ENCODE results near the gene GRAMD1A. TPM values are rescaled to one million over a fixed set of nuclear protein-coding genes. Genes with fewer than 3 reads are reported as not detected.

Gene GRAMD1A
- total RNA-seq, 1 donor from 2014 or later: 67.4 TPM

GRCh38 chr19:35009424-35010415 lies 9.6 kb downstream of the GRAMD1A start:
- H3K36me3 Mint-ChIP-seq (ENCODE audit: low read depth, unreplicated experiment): peaks cover 32% of the 10 kb centered on the region
- H3K4me2 ChIP-seq (ENCODE audit: low read length): no peak overlapping the region

GRCh38 chr19:35011091-35011689 lies 11.1 kb downstream of the GRAMD1A start:
- Histone ChIP-seq H3K4me1 (ENCODE audit: insufficient read depth, low read length) (peaks cover 8% of the 10 kb centered on the region), H4K20me1 (ENCODE audit: insufficient read depth, low read length) (peaks cover 43% of the 10 kb centered on the region), H3K36me3 (ENCODE audit: insufficient read depth, low read length) (peaks cover 14% of the 10 kb centered on the region), H3K27me3 (ENCODE audit: insufficient read depth, low read length) (no peaks in the 10 kb centered on the region), H2AFZ (ENCODE audit: low read depth, low read length) (no peak overlapping the region), H3K79me2 (ENCODE audit: insufficient read depth, low read length) (peaks cover 22% of the 10 kb centered on the region), H3K4me2 (ENCODE audit: low read length) (no peak overlapping the region), H3K9me3 (ENCODE audit: insufficient read depth, low read depth, low read length) (peaks cover 2% of the 10 kb centered on the region), H3K4me3 (ENCODE audit: insufficient read depth, low read depth, low read length) (no peak overlapping the region), H3K27ac (ENCODE audit: low read depth, low read length) (no peak overlapping the region), H3K9ac (ENCODE audit: low read length) (no peak overlapping the region)
- peaks cover 34% of the 10 kb centered on the region for H3K36me3 Mint-ChIP-seq (ENCODE audit: low read depth, unreplicated experiment)
- H3K4me3 Mint-ChIP-seq (ENCODE audit: unreplicated experiment): no peak overlapping the region
- no peak for TF ChIP-seq CTCF (IDR thresholded peaks at IDR 0.05; ENCODE audit: insufficient read depth, low read depth, low read length)
- TF ChIP-seq EZH2 (IDR thresholded peaks at IDR 0.05; ENCODE audit: insufficient read depth, low read length): no peak
- no peak for FAIRE-seq
- H3K4me1 Mint-ChIP-seq (ENCODE audit: low read depth, unreplicated experiment): no peaks in the 10 kb centered on the region
- no peaks in the 10 kb centered on the region for H3K27me3 Mint-ChIP-seq (ENCODE audit: low read depth, unreplicated experiment)
- no peak overlapping the region for H3K27ac Mint-ChIP-seq (ENCODE audit: unreplicated experiment)
- DNase-seq (ENCODE audit: low read depth): no peak
- H3K9me3 Mint-ChIP-seq (ENCODE audit: unreplicated experiment): peaks cover 3% of the 10 kb centered on the region

More at GRCh38 chr19:35009424-35010415, 9.6 kb downstream of the GRAMD1A start:
- FAIRE-seq: no peak
- Histone ChIP-seq H3K9ac (ENCODE audit: low read length) (no peak overlapping the region), H3K4me3 (ENCODE audit: insufficient read depth, low read depth, low read length) (no peak overlapping the region), H3K79me2 (ENCODE audit: insufficient read depth, low read length) (peaks cover 31% of the 10 kb centered on the region), H3K9me3 (ENCODE audit: insufficient read depth, low read depth, low read length) (peaks cover 2% of the 10 kb centered on the region), H4K20me1 (ENCODE audit: insufficient read depth, low read length) (peaks cover 58% of the 10 kb centered on the region), H2AFZ (ENCODE audit: low read depth, low read length) (no peak overlapping the region), H3K36me3 (ENCODE audit: insufficient read depth, low read length) (peaks cover 12% of the 10 kb centered on the region), H3K27me3 (ENCODE audit: insufficient read depth, low read length) (no peaks in the 10 kb centered on the region), H3K27ac (ENCODE audit: low read depth, low read length) (no peak overlapping the region), H3K4me1 (ENCODE audit: insufficient read depth, low read length) (peaks cover 15% of the 10 kb centered on the region)
- H3K9me3 Mint-ChIP-seq (ENCODE audit: unreplicated experiment): peaks cover 3% of the 10 kb centered on the region
- H3K27ac Mint-ChIP-seq (ENCODE audit: unreplicated experiment): no peak overlapping the region
- H3K4me3 Mint-ChIP-seq (ENCODE audit: unreplicated experiment): no peak overlapping the region
- DNase-seq (ENCODE audit: low read depth): no peak
- no peaks in the 10 kb centered on the region for H3K4me1 Mint-ChIP-seq (ENCODE audit: low read depth, unreplicated experiment)
- H3K27me3 Mint-ChIP-seq (ENCODE audit: low read depth, unreplicated experiment): no peaks in the 10 kb centered on the region
- TF ChIP-seq CTCF (IDR thresholded peaks at IDR 0.05; ENCODE audit: insufficient read depth, low read depth, low read length) (no peak), EZH2 (IDR thresholded peaks at IDR 0.05; ENCODE audit: insufficient read depth, low read length) (no peak)

Measured in astrocyte (in vitro differentiated cells and primary cell).